Measurements from ENCODE around the gene USP27X.

USP27X gene

GRCh38 chrX:49892542-49892941, 13.3 kb downstream of the USP27X start:
- no peak for DNase-seq

- no peak for DNase-seq
Measured at GRCh38 chrX:49896951-49897350, 17.7 kb downstream of the USP27X start.

GRCh38 chrX:49901048-49901447, 21.8 kb downstream of the USP27X start:
- DNase-seq = no peak

- no peak for DNase-seq
Measured at GRCh38 chrX:49910344-49910743, 31.1 kb downstream of the USP27X start.

- no peak for DNase-seq
Measured at GRCh38 chrX:49912086-49912485, 32.8 kb downstream of the USP27X start.

GRCh38 chrX:49912861-49913260, 33.6 kb downstream of the USP27X start:
- no peak for DNase-seq

- DNase-seq = peak; percentile 69
Measured at GRCh38 chrX:49915361-49916222, 36.3 kb downstream of the USP27X start.

- DNase-seq = peak; percentile 35
Measured at GRCh38 chrX:49919617-49920016, 40.3 kb downstream of the USP27X start.

GRCh38 chrX:49921109-49921508, 41.8 kb downstream of the USP27X start:
- no peak for DNase-seq

GRCh38 chrX:49922291-49923241, 43.3 kb downstream of the USP27X start, which contains the start of gene CLCN5:
CLCN5 (plus strand) TSS chrX:49922596; CDS start chrX:49925299, 2,703 bp downstream.
- peak; percentile 96 for DNase-seq

GRCh38 chrX:49925176-49925575, 45.9 kb downstream of the USP27X start:
- DNase-seq = no peak

GRCh38 chrX:49930039-49930438, 50.8 kb downstream of the USP27X start:
- DNase-seq = no peak
